C4-2B (cell line): ENCODE results near the gene MARCHF2.
A peak's percentile ranks its signal among the peaks of the same experiment; 100 is the strongest.

Experiments
- H3K27ac ChIP-seq: fragments of 450-650 bp; 2 replicates; pipeline ENCODE4 v1.5.1; 2017
- ZFX ChIP-seq: fragments of 450-650 bp; IDR thresholded peaks from 2 replicates; pipeline ENCODE4 v1.6.1; 2017
- TF ChIP-seq, protein P1 (sequence below): fragments of 450-650 bp; conservative IDR thresholded peaks from 2 replicates; pipeline ENCODE4 v1.5.1; 2017; ENCODE audit warnings: mild to moderate bottlenecking

MARCHF2 gene

DNA sequence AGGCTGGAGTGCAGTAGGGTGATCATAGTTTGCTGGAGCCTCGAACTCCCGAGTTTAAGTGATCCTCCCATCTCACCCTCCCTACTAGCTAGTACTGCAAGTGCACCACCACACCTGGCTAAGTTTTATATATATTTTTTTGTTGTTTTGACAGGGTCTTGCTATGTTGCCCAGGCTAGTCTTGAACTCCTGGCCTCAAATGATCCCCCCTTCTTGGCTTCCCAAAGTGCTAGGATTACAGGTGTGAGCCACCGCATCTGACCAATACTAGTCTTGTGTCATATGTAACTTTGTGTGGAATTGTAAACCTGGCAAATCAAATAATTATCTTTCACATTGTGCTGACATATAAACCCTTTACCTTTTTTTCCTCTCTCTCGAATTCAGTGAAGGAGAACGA, 41.9 kb downstream of the MARCHF2 start:
- H3K27ac ChIP-seq: no peak overlapping the region
- TF ChIP-seq ZFX: no peak
- TF ChIP-seq, protein P1, sequence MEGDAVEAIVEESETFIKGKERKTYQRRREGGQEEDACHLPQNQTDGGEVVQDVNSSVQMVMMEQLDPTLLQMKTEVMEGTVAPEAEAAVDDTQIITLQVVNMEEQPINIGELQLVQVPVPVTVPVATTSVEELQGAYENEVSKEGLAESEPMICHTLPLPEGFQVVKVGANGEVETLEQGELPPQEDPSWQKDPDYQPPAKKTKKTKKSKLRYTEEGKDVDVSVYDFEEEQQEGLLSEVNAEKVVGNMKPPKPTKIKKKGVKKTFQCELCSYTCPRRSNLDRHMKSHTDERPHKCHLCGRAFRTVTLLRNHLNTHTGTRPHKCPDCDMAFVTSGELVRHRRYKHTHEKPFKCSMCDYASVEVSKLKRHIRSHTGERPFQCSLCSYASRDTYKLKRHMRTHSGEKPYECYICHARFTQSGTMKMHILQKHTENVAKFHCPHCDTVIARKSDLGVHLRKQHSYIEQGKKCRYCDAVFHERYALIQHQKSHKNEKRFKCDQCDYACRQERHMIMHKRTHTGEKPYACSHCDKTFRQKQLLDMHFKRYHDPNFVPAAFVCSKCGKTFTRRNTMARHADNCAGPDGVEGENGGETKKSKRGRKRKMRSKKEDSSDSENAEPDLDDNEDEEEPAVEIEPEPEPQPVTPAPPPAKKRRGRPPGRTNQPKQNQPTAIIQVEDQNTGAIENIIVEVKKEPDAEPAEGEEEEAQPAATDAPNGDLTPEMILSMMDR: no peak

DNA sequence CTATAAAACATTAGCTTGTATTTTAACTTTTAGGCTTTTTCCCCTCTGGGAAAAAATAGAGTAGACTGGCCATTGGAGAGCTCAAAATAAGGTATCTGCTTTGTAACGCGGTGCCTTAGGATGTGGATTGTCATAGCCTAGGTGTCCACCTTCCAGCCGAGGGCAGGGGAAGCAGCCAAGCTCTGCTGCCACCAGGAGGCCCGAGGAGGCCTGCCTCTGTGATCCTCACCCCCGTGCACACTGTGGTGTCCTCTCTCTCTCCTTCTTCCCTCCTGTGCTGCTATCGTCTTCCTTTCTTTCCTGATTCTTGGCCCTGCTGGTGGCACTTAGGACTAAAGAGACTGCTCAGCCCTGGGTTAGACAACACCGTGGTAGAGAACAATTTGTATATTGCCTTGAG, 43.0 kb downstream of the MARCHF2 start:
- TF ChIP-seq, protein P1: no peak
- no peak for TF ChIP-seq ZFX
- no peak overlapping the region for H3K27ac ChIP-seq

DNA sequence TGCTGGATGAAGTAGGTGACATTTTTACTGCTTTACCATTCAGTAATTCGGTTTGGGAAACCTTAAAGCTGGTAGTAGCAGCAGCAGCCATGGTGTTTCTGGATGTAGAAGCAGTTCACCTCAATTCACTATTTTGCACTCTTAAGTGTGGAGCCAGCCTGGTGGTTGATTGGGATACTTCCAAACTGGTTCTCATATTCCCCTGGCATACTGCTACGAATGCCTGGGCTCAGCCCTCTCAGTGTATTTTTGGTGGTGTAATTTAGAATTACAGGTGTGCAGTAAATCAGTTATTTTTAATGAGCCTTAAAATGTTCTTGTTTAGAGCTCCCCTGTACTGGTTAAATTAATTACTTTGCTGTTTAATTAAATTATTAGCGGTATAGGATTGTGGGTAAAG, 44.1 kb downstream of the MARCHF2 start:
- no peak overlapping the region for H3K27ac ChIP-seq
- TF ChIP-seq, protein P1: no peak
- no peak for TF ChIP-seq ZFX

DNA sequence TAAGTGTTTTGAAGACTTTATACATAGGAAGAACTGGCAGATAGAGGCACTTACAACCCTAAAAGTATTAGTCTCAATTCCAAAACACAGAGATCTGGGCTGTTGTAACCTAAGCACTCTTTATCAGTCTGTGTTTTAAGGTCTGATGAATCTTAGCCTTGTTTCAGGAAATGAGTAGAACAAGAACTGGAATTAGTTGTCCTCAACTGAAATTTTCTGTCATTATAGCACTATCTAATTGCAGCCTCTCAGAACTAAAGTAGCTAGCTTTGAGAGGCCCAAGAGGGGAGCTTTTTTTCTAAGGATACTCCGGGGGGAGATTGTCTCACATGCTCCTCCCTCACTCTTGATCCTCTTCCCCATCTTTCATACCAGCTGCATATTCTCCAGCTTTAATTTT, 44.7 kb downstream of the MARCHF2 start:
- no peak for TF ChIP-seq ZFX
- TF ChIP-seq, protein P1: no peak
- H3K27ac ChIP-seq: no peak overlapping the region

DNA sequence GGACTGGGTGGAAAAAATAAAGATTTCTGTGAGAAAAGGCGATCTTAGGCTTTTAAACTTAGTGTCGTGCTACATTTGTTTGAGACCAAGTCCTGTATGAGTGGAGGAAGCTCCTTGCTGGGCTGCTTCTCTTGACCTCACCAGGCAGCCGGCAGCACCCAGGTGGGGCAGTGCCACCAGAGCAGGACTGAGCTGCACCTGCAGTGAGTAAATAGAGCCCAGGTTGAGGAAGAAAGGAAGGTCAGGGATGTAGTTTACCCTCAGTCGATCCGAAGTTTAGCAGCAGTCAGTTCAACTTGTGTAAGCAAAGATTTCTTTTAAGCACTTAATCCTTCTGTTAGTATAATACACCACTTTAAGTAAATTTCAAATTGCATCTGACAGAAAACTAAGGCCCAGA, 45.3 kb downstream of the MARCHF2 start:
- no peak overlapping the region for H3K27ac ChIP-seq
- TF ChIP-seq ZFX: no peak
- TF ChIP-seq, protein P1: no peak

DNA sequence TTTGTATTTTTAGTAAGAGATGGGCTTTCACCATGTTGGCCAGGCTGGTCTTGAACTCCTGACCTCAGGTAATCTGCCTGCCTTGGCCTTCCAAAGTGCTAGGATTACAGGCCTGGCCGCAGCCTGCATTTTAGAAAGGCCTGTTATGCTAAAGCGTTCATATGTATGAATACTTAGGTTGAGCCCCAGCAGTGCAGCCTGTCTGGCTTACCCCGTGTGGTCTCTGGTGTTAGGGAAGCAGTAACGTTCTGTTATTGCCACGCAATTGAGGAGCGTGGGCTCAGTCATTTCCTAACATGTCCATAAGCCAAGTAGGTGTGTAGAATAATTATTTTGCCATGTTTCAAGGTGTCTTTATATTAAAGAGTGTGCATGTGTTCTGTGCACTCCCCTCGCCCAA, 46.0 kb downstream of the MARCHF2 start:
- H3K27ac ChIP-seq: peak overlapping the region; percentile 7; the same call in 1 of the 2 replicates
- no peak for TF ChIP-seq ZFX
- TF ChIP-seq, protein P1: no peak

DNA sequence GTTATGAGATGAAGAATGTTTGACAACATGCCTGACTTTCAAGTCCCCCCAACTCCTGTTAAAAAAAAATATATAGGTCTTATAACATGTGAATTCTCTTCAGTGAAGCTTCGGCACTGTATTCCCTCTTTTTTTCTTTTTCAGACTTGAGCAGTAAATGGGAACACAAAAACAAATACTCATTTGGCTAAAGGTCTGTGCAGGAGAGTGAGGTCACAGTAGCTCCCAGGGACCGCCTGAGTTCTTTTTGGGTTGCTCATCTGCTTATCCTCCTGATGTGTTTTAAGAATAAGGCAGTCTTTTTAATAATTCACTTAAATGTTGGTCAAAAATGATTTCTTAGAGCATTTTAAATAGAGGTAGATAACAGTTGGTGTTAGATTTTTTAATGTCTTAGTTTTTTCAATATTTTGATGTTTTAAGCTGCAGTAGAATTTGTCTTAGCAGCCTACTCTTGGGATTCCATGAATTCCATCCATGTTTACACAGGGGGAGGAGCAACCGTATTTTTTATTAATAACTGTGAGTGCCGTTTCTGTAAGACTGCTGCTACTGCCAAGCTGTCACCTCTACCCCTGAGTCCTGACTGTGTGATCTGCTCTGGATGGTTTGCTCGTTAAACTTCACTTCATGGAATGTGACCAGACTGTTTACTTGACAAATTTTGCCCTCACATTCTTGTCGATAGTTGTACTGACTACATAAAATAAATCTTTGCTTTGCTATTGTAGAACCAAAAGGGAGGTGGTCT, 46.6 kb downstream of the MARCHF2 start:
- peak overlapping the region; percentile 7; the same call in 1 of the 2 replicates for H3K27ac ChIP-seq
- no peak for TF ChIP-seq ZFX
- TF ChIP-seq, protein P1: no peak
